Liver (tissue), 9 donors: Measurements from ENCODE around the gene SYNJ1. TPM values are rescaled to one million over a fixed set of nuclear protein-coding genes. Genes with fewer than 3 reads are reported as not detected.

Source experiments
- DNase-seq: peaks from one replicate; pipeline ENCODE4 v3.0.0-alpha.2; 2017; ENCODE audit warnings: low spot score
- H3K27ac ChIP-seq, 2 donors: one replicate each; pipeline ENCODE4 v1.7.0; 2013; ENCODE audit warnings: inconsistent platforms in 2 of 2, low read length in 2 of 2, control low read depth in 1 of 2, low read depth in 1 of 2, mild to moderate bottlenecking in 1 of 2
- H3K27me3 ChIP-seq, 4 donors: one replicate each; pipeline versions ENCODE4 v1.6.1 to v1.7.0; 2013; ENCODE audit warnings: low read length in 3 of 4, inconsistent platforms in 1 of 4, mild to moderate bottlenecking in 1 of 4, moderate library complexity in 1 of 4; ENCODE audit not compliant: control insufficient read depth in 4 of 4, insufficient read depth in 4 of 4
- H3K36me3 ChIP-seq, 4 donors: one replicate each; pipeline versions ENCODE4 v1.6.1 to v1.7.0; 2013; ENCODE audit warnings: low read length in 3 of 4, mild to moderate bottlenecking in 3 of 4, low read depth in 1 of 4, moderate library complexity in 1 of 4; ENCODE audit not compliant: control insufficient read depth in 4 of 4, insufficient read depth in 3 of 4
- H3K4me1 ChIP-seq, 4 donors: one replicate each; pipeline versions ENCODE4 v1.6.1 to v1.7.0; 2013; ENCODE audit warnings: low read length in 3 of 4, mild to moderate bottlenecking in 3 of 4, moderate library complexity in 1 of 4; ENCODE audit not compliant: control insufficient read depth in 4 of 4, insufficient read depth in 4 of 4
- H3K4me3 ChIP-seq, 3 donors: one replicate each; pipeline versions ENCODE4 v1.6.1 to v1.7.0; 2013; ENCODE audit warnings: low read length in 3 of 3, control low read depth in 1 of 3, low read depth in 1 of 3, mild to moderate bottlenecking in 1 of 3
- H3K9ac ChIP-seq, 2 donors: one replicate each; pipeline ENCODE4 v1.7.0; 2013; ENCODE audit warnings: low read length in 2 of 2, mild to moderate bottlenecking in 2 of 2, moderate library complexity in 2 of 2, control low read depth in 1 of 2, low read depth in 1 of 2
- H3K9me3 ChIP-seq, 4 donors: one replicate each; pipeline versions ENCODE4 v1.6.1 to v1.7.0; 2013; ENCODE audit warnings: low read length in 3 of 4; ENCODE audit not compliant: control insufficient read depth in 4 of 4
- EGR1 ChIP-seq, 2 donors: IDR thresholded peaks; 2 replicates each; pipeline ENCODE4 v1.6.1; 2016 to 2018; ENCODE audit warnings: antibody characterized with exemption in 2 of 2, low read depth in 2 of 2
- FOXA2 ChIP-seq: IDR thresholded peaks from 2 replicates; pipeline ENCODE4 v1.6.1; 2016; ENCODE audit warnings: antibody characterized with exemption
- GABPA ChIP-seq, 2 donors: IDR thresholded peaks in 1 of 2; conservative IDR thresholded peaks in 1 of 2; 2 replicates each; pipeline ENCODE4 v1.6.1; 2016; ENCODE audit warnings: antibody characterized with exemption in 2 of 2, mild to moderate bottlenecking in 1 of 2, moderate library complexity in 1 of 2
- HNF4G ChIP-seq: IDR thresholded peaks from 2 replicates; pipeline ENCODE4 v1.6.1; 2016; ENCODE audit warnings: antibody characterized with exemption
- JUND ChIP-seq, 2 donors: IDR thresholded peaks; 2 replicates each; pipeline ENCODE4 v1.6.1; 2016; ENCODE audit warnings: antibody characterized with exemption in 2 of 2
- MAX ChIP-seq: IDR thresholded peaks from 2 replicates; pipeline ENCODE4 v1.6.1; 2016; ENCODE audit warnings: antibody characterized with exemption
- NR2F2 ChIP-seq: IDR thresholded peaks from 2 replicates; pipeline ENCODE4 v1.6.1; 2016; ENCODE audit warnings: antibody characterized with exemption
- RAD21 ChIP-seq, 2 donors: IDR thresholded peaks; 2 replicates each; pipeline ENCODE4 v1.6.1; 2016; ENCODE audit warnings: antibody characterized with exemption in 2 of 2, mild to moderate bottlenecking in 2 of 2
- RXRA ChIP-seq, 2 donors: IDR thresholded peaks; 2 replicates each; pipeline ENCODE4 v1.6.1; 2017 to 2018; ENCODE audit warnings: antibody characterized with exemption in 2 of 2, mild to moderate bottlenecking in 1 of 2
- SP1 ChIP-seq: IDR thresholded peaks from 2 replicates; pipeline ENCODE4 v1.6.1; 2018; ENCODE audit warnings: antibody characterized with exemption, mild to moderate bottlenecking
- TAF1 ChIP-seq: conservative IDR thresholded peaks from 2 replicates; pipeline ENCODE4 v1.6.1; 2016; ENCODE audit warnings: antibody characterized with exemption, mild to moderate bottlenecking
- ZBTB33 ChIP-seq: IDR thresholded peaks from 2 replicates; pipeline ENCODE4 v1.6.1; 2016; ENCODE audit warnings: antibody characterized with exemption
- WGBS: extraction: QIAGEN DNeasy Blood & Tissue Kit; methylation state at CpG from one replicate; pipeline ENCODE4 v1.1.7; 2013; 5-methylcytosine and 5-hydroxymethylcytosine counted together
- polyA plus RNA-seq, 2 donors: library from polyadenylated mRNA; stranded (reverse) in 1 of 2; unstranded in 1 of 2; fragments of 200-250 nt in 1 of 2; fragments of >200 nt in 1 of 2; fragmentation: Nextera tagmentation in 1 of 2; extraction: Ambion mirVana in 1 of 2; gene quantifications; one replicate each; pipeline versions ENCODE4 v1.2.1 to v1.2.3, GENCODE V29; 2013 to 2015
- total RNA-seq, 2 donors: library from RNA; depleted of rRNA; stranded (reverse); fragments of >200 nt; gene quantifications; one replicate each; pipeline ENCODE4 v1.2.3, GENCODE V29; 2014
- TF ChIP-seq, protein P1 (sequence below): IDR thresholded peaks from 2 replicates; pipeline ENCODE4 v1.6.1; 2016; ENCODE audit warnings: antibody characterized with exemption, mild to moderate bottlenecking
- TF ChIP-seq, protein P2 (sequence below): IDR thresholded peaks from 2 replicates; pipeline ENCODE4 v1.6.1; 2016; ENCODE audit warnings: antibody characterized with exemption
- donor health status: healthy.
- donor health status: healthy.
- donor health status: healthy.
- donor health status: healthy.
- donor health status: healthy.

The SYNJ1 gene
- total and polyA plus RNA-seq, 4 donors = 2.5 to 7.2 (median 5.0) TPM

DNA sequence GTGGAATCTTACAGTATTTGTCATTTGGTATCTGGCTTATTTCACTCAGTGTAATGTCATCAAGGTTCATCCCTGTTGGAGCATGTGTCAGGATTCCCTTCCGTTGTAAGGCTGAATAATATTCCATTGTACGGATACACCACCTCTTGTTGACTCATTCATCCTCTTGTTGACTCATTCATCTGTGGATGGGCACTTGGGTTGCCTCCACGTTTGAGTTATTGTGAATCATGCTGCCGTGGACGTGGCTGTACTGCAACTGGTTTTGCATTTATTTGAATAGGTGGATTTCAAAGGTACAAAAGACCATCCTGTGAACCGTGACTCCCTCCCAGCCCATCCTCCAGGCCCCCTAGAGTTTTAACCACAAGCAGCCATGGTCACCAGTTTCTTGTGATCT lies 130.6 kb downstream of the SYNJ1 start:
- 78% methylated on average over 6 of the region's 6 CpGs for WGBS
- H3K9ac ChIP-seq = no peak overlapping the region
- no peak overlapping the region for H3K4me3 ChIP-seq
- H3K4me1 ChIP-seq = peaks cover 5 to 37% (median 30%) of the 10 kb centered on the region in 4 donors
- H3K36me3 ChIP-seq = peaks cover 2 to 10% (median 5%) of the 10 kb centered on the region in 4 donors
- no peak for TF ChIP-seq NR2F2
- no peak for TF ChIP-seq SP1
- TF ChIP-seq FOXA2 = no peak
- TF ChIP-seq GABPA (IDR thresholded peaks at IDR 0.05 in 1 of 2, conservative IDR thresholded peaks at IDR 0.05 in 1 of 2) = no peak
- no peak for TF ChIP-seq ZBTB33
- TF ChIP-seq EGR1 (IDR thresholded peaks at IDR 0.05; ENCODE audit: low read depth in 2 of 2) = no peak
- TF ChIP-seq, protein P1, sequence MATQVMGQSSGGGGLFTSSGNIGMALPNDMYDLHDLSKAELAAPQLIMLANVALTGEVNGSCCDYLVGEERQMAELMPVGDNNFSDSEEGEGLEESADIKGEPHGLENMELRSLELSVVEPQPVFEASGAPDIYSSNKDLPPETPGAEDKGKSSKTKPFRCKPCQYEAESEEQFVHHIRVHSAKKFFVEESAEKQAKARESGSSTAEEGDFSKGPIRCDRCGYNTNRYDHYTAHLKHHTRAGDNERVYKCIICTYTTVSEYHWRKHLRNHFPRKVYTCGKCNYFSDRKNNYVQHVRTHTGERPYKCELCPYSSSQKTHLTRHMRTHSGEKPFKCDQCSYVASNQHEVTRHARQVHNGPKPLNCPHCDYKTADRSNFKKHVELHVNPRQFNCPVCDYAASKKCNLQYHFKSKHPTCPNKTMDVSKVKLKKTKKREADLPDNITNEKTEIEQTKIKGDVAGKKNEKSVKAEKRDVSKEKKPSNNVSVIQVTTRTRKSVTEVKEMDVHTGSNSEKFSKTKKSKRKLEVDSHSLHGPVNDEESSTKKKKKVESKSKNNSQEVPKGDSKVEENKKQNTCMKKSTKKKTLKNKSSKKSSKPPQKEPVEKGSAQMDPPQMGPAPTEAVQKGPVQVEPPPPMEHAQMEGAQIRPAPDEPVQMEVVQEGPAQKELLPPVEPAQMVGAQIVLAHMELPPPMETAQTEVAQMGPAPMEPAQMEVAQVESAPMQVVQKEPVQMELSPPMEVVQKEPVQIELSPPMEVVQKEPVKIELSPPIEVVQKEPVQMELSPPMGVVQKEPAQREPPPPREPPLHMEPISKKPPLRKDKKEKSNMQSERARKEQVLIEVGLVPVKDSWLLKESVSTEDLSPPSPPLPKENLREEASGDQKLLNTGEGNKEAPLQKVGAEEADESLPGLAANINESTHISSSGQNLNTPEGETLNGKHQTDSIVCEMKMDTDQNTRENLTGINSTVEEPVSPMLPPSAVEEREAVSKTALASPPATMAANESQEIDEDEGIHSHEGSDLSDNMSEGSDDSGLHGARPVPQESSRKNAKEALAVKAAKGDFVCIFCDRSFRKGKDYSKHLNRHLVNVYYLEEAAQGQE = no peak
- no peak for TF ChIP-seq JUND (IDR thresholded peaks at IDR 0.05)
- TF ChIP-seq RAD21 (IDR thresholded peaks at IDR 0.05) = no peak
- no peak for TF ChIP-seq RXRA (IDR thresholded peaks at IDR 0.05)
- TF ChIP-seq HNF4G = no peak
- TF ChIP-seq TAF1 = no peak
- H3K9me3 ChIP-seq = no peaks in the 10 kb centered on the region
- no peak overlapping the region for H3K27ac ChIP-seq
- DNase-seq = no peak
- no peaks in the 10 kb centered on the region for H3K27me3 ChIP-seq

DNA sequence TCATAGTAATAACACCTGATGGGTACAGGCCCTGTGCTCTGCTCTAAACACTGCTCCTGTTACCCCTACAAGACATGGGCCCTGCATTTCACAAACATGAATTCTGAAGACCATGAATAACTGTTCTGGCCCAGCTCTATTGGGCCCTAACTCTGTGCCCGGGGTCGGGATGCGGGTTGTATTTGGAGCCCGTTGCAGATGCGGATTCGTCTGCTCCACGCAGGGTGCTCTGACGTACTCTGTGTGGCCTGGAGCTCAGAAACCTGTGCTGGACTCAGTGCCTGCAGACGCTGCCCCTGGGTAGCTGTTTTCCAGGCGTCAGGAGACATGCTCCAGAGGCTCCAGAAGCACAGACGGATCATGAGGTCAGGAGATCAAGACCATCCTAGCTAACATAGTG lies 132.4 kb downstream of the SYNJ1 start:
- no peak overlapping the region for H3K9ac ChIP-seq
- H3K9me3 ChIP-seq = no peaks in the 10 kb centered on the region
- H3K4me1 ChIP-seq = peaks cover 7 to 40% (median 31%) of the 10 kb centered on the region in 4 donors
- H3K27ac ChIP-seq = no peak overlapping the region
- DNase-seq = no peak
- H3K27me3 ChIP-seq = no peaks in the 10 kb centered on the region
- no peak for TF ChIP-seq SP1
- TF ChIP-seq, protein P2, sequence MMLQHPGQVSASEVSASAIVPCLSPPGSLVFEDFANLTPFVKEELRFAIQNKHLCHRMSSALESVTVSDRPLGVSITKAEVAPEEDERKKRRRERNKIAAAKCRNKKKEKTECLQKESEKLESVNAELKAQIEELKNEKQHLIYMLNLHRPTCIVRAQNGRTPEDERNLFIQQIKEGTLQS = no peak
- no peak for TF ChIP-seq MAX
- TF ChIP-seq RXRA (IDR thresholded peaks at IDR 0.05) = no peak
- no peak for TF ChIP-seq EGR1 (IDR thresholded peaks at IDR 0.05; ENCODE audit: low read depth in 2 of 2)
- TF ChIP-seq ZBTB33 = no peak
- no peak for TF ChIP-seq HNF4G
- 87% methylated on average over 11 of the region's 11 CpGs for WGBS
- peaks cover 2 to 3% (median 2%) of the 10 kb centered on the region in 4 donors for H3K36me3 ChIP-seq
- H3K4me3 ChIP-seq = no peak overlapping the region
